CMK (cell line): ENCODE data around the gene ZDHHC11B.
"Not testable (repeated sequence)": the region's sequence is repeated elsewhere in the genome, so short reads cannot be mapped to it uniquely, and the experiment has no call there.

Experiments used
- DNase-seq: peaks from one replicate; pipeline ENCODE4 v3.0.0-alpha.2; 2010; ENCODE audit warnings: low read depth

The ZDHHC11B gene

DNA sequence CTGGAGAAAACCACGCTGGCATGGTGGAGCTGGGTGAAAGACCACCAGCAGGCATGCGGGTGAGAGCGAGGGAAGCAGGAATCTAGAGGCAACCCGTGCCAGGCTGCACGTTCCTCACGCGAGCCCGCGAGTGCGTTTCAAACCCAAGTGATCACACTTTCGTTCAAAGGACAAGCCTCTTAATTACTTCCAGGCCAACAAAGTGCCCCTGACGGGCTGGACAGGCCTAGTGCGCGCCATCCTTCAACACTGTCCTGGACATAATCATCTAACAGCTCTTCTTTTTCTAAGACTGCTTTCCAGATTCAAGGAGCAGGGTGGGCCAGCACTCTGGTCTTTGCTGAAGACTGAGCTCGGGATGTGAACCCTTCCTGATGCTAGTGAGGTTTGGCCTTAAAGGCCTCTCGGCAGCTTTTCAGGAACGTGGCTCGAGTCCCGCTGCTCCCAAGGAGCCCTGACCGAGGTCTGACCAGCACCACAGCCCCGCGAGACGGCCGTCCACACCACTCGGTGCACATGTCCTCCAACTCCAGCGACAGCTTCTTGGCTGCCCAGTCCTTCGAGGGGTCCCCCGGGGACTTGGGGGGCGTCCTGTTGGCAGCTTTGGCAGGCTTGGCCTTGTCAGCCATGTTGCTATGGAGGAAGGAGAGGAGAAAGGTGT, 14.9 kb downstream of the ZDHHC11B start:
- DNase-seq: not testable (repeated sequence)

DNA sequence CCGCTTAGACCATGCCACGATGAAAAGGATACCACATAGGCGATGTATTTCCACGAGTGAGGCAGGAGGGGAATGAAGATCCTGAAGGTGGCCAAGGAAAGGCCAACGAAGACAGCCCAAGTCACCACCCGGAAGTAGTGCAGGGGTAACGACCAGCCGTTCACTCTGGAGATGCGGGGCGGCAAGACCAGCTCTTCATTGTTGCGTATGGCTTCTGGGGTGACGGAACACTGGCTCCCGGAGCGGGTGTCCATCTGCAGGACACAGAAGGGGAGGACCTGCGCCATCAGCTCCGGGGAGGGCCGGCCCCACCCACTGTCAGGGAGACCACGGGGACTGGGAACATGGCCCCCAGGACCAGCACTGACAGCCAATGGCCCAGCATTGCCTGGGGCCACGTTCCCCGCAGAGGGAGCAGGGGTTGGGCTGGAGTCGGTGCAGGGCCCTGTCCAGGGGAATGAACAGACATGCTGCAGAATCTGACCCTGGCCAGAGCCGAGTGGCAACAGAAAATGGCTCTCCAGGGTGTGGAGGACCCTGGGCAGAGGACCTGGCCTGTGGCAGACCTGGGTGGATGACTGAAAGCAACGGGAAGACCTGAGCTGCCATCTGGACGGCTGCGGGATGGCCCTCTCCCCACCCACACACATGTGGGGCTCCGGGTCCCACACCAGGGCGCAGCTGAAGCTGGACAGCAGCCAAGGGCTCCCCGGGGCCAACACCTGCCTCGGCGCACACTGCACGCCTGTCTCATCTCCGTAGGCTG, 17.7 kb downstream of the ZDHHC11B start:
- DNase-seq: no peak

DNA sequence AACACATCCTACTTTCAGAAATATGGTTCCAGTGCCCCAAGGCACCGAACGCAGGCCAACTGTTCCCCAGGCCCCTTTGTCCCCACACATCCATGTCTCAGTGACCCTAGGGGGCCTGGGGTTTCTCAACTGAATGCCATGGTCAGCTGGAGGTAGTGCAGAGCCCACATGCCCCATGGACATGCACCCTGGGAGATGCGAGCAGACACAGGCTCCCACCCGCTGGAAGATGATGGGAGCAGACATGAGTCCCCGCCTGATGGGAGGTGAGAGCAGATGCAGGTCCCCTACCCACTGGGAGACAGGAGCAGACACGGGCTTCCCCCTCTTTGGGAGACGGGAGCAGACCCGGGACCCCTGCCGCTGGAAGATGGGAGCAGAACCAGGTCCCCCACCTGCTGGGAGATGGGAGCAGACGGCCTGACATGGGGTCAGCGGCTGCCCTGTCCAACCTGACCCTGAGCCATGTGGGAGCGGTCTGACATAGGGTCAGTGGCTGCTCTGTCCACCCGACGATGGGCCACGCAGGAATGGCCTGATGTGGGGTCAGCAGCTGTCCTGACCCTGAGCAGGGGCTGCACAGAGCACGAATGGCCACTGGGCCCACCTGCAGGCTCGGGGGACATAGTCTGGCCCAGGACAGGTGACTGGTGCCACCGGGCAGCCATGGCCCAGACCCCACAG, 18.4 kb downstream of the ZDHHC11B start:
- DNase-seq: no peak

DNA sequence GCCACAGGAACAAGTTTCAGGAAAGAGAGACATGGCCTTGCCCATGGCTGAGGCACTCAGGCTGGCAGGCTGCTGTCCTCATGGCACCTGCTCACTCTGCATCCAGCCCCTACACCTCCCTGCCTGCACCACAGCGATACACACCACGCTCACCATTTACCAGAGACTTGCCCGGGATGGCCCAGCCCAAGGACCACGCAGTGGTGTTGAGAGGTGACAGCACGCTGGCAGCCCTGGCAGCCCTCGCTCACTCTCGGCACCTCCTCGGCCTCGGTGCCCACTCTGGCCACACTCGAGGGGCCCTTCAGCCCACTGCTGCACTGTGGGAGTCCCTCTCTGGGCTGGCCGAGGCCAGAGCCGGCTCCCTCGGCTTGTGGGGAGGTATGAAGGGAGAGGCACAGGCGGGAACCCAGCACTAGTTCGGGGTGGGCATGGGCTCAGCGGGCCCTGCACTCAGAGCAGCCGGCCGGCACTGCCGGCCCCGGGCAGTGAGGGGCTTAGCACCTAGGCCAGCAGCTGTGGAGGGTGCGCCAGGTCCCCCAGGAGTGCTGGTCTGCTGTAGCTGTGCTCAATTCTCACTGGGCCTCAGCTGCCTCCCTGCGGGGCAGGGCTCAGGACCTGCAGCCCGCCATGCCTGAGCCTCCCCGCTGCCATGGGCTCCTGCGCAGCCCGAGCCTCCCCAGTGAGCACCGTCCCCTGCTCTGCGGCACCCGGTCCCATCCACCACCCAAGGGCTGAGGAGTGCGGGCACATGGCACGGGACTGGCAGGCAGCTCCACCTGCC, 20.3 kb downstream of the ZDHHC11B start:
- DNase-seq: no peak

DNA sequence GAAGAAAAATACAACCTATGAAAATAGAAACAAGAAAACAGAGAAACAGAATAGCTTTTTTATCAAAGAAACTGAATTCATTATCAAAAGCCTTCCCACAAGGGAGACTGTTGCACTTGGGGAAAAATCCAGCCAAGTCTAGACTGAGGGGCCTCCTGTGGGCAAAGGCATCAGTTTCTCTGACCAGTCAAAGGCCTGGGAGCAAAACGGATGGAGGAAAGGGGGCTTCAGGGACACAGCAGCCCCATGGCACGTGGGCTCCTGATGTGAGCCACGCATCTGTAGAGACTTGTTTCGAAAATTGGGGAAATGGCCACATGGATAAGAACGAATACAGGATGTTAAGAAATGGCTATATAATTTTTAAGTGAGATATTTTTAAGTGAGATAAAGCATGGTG, 21.1 kb downstream of the ZDHHC11B start:
- DNase-seq: no peak

DNA sequence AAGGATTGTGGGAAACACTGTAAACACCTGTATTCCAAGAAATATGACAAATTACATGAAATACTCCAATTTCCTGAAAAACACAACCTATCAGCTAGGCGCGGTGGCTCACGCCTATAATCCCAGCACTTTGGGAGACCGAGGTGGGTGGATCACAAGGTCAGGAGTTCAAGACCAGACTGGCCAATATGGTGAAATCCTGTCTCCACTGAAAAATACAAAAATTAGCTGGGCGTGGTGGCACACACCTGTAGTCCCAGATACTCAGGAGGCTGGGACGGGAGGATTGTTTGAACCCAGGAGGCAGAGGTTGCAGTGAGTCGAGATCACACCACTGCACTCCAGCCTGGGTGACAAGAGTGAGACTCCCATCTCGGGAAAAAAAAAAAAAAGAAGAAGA, 21.5 kb downstream of the ZDHHC11B start:
- not testable (repeated sequence) for DNase-seq

DNA sequence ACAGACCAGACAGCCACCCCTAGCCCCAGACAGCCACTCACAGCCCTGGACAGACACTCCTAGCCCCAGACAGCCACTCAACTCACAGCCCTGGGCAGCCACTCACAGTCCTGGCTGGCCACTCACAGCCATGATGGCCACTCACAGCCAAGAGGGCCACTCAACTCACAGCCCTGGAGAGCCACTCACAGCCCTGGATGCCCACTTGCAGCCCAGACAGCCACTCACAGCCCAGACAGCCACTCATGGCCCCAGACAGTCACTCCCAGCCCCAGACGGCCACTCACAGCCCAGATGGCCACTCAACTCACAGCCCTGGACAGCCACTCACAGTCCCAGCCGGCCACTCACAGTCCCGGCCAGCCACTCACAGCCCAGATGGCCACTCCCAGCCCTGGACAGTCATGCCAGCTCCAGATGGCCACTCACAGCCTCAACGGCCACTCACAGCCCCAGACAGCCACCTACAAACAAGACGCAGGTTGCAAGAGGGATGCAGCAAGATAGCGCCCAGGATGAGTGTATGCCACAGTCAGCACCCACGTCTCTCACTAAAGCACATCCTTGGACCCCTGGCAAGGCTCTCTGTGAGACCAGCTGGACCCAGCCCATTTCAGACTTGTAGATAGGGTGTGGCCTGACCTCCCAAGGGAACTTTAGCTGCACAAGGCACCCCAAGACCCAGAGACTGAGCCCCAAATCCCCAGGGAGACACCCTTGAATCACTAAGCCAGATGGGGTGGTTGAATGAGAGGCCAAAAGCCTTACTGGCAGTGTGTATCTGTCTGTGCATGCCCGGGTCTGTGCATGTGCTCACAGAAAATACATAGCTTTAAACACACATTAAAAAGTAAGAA, 22.4 kb downstream of the ZDHHC11B start:
- no peak for DNase-seq

DNA sequence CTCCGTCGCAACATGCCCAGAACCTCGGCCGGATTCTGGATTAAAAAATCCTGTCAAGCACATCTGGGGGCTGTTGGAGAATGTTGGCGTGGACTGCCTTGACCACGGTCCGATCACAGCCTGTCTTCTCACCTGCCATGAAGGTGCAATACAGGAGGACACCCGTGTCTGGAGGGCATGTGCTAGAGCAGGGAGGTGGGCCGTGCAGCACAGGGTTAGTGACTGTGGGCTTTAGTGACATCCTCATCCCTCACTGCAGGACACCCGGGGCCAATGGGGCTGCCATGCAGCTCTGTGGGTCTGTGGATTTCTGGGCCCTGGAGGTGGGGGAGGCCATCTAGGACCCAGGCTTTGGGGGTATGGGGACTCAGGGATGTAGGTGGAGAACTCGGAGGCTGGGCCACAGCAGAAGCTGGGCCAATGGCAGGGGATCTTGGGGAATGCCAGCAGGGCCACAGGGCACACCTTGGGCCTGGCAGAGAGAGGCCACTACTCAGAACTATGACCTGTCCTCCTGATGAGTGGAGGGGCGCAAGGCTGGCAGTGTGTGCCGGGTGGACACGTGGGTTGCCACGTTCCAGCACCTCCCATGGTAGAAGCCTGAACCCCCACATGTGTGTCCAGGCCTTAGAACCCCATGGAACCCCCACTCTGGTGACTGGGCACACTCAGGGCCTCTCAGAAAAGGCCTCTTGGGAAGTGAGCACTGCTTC, 23.3 kb downstream of the ZDHHC11B start:
- no peak for DNase-seq

DNA sequence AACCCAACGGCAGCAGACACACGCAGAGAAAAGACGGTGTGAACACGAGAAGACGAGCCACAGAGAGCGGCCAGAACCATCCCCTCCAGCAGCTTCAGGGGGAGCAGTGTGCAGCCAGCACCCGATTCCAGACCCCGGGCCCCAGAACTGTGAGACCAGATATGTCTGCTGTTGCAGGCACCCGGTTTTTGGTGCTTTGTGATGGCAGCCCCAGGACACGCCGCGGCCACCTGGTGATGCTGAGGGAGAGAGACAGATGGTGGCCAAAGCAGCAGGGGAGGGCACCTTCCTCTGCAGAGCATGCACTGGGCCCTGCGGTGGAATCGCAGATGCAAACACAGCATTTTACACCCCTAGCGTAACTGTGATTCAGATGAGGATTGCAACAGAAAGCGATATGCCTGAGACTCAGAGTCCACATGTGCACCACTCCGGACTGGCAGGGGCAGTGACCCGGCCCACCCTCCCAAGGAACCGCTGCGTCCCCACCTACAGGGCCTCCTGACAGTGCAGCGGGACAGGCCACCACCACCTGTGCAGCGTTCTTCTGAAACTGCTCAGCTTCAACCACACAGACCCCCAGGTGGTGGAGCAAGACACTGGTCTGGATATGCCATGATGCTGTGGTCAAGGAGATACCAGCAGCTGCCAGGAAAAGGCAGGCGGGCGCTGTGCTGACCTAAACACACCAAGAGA, 24.0 kb downstream of the ZDHHC11B start:
- DNase-seq: no peak

DNA sequence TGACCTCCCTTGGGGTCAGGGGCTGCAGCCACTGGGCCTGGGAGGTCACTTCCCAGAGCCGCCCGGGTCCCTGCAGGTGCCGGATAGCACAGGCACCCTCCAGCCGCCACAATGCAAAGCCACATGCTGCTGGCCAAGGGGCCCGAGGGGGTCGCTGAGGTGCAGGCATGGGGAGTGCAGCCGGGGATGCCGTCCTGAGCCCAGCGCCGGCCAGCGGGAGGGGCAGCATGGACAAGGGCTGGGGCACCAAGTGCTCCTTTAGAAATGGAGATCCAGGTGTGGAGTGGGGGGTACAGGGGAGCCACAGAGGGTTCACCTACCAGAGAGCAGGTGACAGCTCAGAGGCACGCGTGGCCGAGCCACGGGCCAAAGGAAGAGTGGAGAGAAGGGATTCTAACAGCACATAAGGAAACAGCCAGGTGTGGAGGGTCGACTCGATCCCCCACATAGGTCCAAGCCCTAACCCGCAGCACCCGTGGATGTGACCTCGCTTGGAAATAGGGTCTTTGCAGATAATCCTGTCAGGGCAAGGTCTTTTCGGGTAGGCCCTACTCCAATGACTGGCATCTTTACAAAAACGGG, 24.7 kb downstream of the ZDHHC11B start:
- DNase-seq: no peak

DNA sequence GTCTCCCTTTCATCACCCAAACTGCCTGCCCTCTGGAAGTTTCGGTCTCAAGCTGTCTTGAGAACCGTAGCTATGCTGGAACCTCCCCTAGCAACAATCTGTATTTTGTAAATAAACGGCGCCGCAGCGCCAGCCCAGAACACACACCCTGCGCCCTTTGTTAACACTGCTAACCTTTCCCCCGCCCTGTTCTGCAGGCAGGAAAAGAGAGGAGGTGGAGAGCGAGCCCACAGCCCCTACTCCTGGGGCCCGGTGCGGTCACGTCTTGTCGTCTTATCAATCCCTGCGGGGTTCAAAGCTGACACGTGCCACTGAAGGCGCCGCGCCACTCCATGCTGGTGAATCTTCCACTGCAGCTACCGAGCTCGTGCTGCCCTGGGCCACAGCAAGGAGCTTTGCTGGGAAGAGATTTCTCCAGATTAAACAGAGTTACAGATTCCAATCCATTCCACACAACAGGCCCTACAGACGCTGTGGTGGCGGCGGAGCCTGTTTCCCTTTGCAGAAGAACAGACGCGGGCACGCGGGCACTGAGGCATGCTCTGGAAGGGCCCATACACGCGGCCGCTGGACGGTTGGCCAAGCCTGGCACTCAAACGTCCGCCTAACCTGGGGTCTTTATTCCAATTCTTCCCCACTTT, 25.3 kb downstream of the ZDHHC11B start:
- peak; percentile 49 for DNase-seq

DNA sequence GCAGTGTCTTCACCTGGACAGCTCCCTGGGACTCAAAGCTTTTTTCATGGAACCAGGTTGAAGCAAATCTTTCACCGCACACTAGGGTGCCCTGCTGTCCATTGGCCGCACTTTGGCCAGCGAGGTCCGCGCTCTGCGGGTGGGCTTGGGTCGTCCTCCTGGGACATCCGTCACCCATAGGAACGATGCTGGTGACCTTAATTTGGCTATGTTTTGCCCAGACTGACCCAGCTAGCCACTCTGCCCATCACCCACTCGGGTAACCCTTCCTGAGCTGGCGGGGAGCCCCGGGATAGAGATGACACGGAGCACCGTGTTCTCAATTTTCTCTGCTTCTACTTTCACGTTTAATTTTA, 25.9 kb downstream of the ZDHHC11B start:
- DNase-seq: no peak

DNA sequence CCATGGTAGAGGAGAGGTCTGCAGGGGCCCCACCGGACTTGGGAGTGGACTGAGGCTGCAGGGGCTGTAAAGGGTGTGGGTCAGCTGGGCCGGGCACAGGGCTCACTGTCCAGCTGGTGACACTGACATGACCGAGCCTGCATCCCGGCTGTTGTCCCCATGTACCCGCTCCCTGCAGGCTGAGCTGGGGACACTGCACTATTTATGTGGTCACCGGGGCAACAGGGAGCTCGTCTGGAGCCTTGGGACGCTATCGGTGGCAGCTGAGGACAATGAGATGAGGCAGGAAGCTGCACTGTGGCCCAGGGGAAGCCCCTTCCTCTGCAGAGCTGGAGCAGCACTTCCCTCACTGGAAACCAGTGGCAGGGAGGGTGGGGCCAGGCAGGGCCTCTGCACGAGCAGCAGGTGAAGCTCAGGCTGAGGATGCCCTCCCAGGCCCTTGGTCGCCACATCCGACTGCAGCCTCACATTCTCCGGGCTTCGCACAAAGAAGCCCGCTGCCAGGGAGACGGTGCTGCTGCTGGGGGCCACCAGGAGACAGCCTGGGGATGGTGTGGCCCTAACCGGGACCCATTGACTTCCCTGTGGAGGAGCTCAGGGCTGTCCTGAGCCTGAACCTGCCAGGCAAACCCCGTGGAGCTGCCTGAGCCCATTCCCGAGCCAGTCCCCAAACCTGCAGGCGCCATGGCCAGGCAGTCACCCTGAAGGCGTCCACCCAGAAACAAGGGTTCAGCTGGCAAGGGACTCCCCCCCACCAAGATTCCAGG, 26.4 kb downstream of the ZDHHC11B start:
- DNase-seq: peak; percentile 52

DNA sequence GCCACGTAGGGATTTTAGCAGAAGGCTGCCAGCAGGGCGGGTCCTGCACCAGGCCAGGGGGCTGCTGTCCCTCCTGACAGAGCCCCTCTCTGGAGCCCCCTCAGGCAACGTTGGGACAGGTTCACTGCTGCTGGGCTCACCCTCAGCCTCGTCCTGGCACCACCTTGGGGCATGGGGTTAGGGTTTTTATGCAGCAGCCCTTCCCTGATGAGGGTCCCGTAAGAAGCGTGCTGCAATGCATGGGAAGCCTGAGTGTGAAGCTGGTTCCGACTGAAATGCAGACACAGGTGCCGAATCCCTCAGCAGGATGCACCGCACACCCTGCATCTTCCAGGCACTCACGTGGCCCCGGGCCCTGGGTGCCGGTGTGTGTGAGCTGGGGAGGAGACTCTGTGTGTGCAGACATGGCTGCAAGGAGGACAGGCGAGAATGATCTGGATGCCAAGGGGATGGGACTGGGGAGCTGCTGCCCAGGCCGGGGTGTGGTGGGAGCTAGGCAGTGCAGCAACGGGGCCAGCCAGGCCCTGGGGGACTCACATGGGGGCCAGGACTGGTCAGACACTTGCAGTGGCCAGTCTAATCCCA, 27.1 kb downstream of the ZDHHC11B start:
- no peak for DNase-seq

DNA sequence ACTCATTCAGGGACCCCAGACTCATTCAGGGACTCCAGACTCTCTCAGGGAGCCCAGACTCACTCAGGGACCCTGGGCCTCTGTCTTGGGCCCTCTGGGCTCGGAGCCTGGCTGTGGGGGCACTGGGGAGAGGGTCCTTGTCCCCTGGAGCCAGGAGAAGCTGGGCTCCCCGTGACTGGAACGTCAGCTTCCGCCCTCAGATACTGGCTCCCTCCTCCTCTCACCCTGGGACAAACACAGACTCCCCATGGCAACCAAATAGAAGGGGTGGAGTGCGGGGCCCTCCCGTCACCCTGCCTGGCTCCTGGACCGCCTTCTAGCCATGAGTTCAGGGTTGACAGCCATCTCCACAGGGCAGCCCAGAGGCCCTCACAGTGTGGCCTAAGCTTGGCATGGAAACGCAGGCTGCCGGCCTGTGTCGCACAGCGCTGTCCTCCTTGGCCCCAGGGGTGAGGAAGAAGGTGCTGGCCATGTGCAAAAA, 27.6 kb downstream of the ZDHHC11B start:
- DNase-seq: no peak

DNA sequence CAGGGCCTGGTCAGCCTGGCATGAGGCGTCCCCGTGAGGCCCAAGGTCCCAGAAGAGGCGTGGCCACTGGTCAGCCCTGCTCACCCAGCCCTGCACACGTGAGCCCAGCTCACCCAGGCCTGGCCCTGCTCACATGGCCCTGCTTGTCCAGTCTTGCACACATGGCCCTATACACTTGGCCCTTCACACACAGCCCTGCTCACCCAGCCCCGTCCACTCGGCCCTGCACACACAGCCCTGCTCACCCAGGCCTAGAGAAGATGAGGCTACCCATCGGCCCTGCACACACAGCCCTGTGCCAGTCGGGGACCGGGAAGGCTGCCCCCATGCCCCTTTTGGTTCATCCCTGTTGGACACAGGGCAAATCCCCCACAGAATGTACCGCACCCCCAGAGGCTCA, 28.4 kb downstream of the ZDHHC11B start:
- no peak for DNase-seq

DNA sequence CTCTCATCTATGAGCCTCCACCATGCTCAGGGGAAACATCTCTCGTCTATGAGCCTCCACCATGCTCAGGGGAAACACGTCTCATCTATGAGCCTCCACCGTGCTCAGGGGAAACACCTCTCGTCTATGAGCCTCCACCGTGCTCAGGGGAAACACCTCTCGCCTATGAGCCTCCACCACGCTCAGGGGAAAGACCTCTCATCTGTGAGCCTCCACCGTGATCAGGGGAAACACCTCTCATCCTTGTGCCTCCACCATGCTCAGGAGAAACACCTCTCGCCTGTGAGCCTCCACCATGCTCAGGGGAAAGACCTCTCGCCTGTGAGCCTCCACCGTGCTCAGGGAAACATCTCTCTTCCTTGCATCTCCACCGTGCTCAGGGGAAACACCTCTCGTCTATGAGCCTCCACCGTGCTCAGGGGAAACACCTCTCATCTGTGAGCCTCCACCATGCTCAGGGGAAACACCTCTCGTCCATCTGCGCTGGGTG, 30.3 kb downstream of the ZDHHC11B start:
- DNase-seq: not testable (repeated sequence)
